ENCODE results near the gene ZDHHC4.

The ZDHHC4 gene

GRCh38 chr7:6577369-6578113, at the start of gene ZDHHC4:
TSS of gene ZDHHC4 (plus strand) at chr7:6577454. CDS start at chr7:6580562, 3,108 bp downstream.
- peak; percentile 95 for DNase-seq

GRCh38 chr7:6528401-6529130, 48.7 kb upstream of the ZDHHC4 start:
- no peak for DNase-seq

GRCh38 chr7:6529643-6530042, 47.6 kb upstream of the ZDHHC4 start:
- DNase-seq: no peak

- peak; percentile 38 for DNase-seq
Observed at GRCh38 chr7:6530626-6531491, 46.4 kb upstream of the ZDHHC4 start.

- DNase-seq: peak; percentile 18
Observed at GRCh38 chr7:6531492-6532279, 45.6 kb upstream of the ZDHHC4 start.

GRCh38 chr7:6532516-6532915, 44.7 kb upstream of the ZDHHC4 start:
- DNase-seq: peak; percentile 3

- peak; percentile 7 for DNase-seq
Observed at GRCh38 chr7:6533893-6534495, 43.3 kb upstream of the ZDHHC4 start.

- DNase-seq: peak; percentile 71
Observed at GRCh38 chr7:6536262-6537260, 40.7 kb upstream of the ZDHHC4 start.

- no peak for DNase-seq
Observed at GRCh38 chr7:6542368-6542767, 34.9 kb upstream of the ZDHHC4 start.

- DNase-seq: no peak
Observed at GRCh38 chr7:6545398-6546126, 31.7 kb upstream of the ZDHHC4 start.

- no peak for DNase-seq
Observed at GRCh38 chr7:6546498-6547251, 30.6 kb upstream of the ZDHHC4 start.

- no peak for DNase-seq
Observed at GRCh38 chr7:6547400-6547799, 29.9 kb upstream of the ZDHHC4 start.

GRCh38 chr7:6551016-6551511, 26.2 kb upstream of the ZDHHC4 start, which contains the start of gene GRID2IP:
TSS of gene GRID2IP (minus strand) at chr7:6551461. CDS start at chr7:6551436, 25 bp downstream.
- no peak for DNase-seq

- no peak for DNase-seq
Observed at GRCh38 chr7:6553448-6554044, 23.7 kb upstream of the ZDHHC4 start.

- no peak for DNase-seq
Observed at GRCh38 chr7:6554848-6555247, 22.4 kb upstream of the ZDHHC4 start.

- no peak for DNase-seq
Observed at GRCh38 chr7:6556196-6556595, 21.1 kb upstream of the ZDHHC4 start.

GRCh38 chr7:6558837-6559236, 18.4 kb upstream of the ZDHHC4 start:
- DNase-seq: no peak

- DNase-seq: no peak
Observed at GRCh38 chr7:6559896-6560295, 17.4 kb upstream of the ZDHHC4 start.

All from eye (tissue), 1 donor.